Activated gamma-delta T cell (primary cell): ENCODE measurements around the gene HAAO.

Experiments
- DNase-seq: peaks from one replicate; lab custom pipeline; 2025; lab: John Stamatoyannopoulos, UW

HAAO gene

DNA sequence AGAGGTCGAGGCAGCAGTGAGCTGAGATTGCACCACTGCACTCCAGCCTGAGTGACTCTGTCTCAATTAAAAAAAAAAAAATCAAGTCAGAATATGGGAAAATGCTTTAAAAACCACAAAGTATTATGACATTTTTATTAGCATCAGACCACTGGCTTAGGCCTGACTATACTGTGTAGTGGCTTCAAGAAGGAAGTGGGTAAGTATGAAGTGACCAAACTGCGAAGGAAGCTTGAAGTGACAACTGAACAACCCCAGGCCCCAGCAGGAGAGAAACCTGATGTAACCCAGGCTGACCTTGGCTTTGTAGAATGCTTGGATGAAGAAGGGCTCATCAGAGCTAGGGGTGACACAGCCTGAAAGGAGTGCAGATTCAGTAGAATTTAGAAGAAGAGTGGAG is 21.4 kb upstream of the HAAO start:
- no peak for DNase-seq

DNA sequence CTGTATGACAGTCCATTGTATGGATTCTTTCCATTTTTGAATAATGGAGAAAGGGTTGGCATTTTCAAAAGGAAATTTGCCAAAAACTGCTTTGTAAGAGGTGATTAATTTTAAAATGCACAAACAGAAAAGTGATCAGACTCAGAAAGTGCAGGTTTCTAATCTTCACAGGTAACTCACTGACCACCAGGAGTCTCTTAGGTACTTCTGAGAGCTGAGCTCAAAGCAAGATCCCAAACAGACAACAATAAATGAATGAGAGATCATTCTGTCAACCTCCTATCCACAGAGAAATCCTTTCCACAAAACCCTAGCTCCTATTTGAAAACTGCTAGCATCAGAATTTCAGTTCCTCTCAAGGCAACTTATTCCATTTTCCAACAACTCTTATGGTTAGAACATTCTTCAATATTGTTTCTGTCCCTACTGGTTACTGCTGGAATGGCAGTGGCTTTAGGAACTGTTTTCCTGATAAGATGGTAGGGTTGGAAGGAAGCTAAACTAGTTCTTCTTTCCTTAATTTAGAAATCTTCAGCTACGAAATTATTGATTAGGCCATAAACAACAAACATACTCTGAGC is 20.6 kb upstream of the HAAO start:
- no peak for DNase-seq

DNA sequence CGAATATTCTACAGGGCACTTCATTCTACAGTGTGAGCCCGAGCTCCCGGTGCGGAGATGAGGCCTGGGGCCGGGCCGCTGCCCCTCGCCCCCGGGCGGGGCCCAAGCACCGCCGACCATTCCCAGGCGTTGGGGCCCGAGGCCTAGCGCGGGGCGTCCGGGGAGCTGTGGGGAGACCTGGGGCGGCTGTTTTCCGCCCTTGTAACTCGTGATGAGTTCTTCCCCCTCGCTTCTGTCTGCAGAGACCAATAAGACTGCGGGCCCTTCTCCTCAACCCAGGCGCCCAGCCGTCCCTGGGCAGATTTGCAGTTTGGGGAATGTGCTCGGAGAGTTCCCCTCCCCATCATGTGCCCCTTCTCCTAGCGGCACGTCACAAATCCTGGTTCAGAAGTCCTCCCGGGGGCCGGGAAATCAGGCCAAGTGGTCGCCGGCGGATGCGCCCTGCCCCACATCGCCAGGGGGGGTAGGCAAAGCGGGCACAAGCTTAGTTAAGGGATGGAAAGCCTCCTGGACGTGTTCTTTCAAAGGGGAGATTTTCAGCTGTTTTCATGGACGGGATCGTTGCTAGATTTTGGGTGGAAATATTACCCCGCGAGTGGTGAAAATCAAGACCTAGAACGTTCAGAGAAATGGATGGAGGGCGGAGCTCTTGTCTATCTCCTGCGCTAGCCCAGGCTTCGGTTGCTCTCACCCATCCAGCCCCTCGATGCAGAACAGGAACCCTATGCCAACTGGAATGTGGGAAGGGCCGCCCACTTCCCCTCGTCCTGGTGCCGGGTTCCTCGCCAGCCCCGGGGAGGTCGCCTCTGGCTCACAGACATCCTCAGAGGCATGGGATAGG is 18.8 kb upstream of the HAAO start:
- DNase-seq: no peak

DNA sequence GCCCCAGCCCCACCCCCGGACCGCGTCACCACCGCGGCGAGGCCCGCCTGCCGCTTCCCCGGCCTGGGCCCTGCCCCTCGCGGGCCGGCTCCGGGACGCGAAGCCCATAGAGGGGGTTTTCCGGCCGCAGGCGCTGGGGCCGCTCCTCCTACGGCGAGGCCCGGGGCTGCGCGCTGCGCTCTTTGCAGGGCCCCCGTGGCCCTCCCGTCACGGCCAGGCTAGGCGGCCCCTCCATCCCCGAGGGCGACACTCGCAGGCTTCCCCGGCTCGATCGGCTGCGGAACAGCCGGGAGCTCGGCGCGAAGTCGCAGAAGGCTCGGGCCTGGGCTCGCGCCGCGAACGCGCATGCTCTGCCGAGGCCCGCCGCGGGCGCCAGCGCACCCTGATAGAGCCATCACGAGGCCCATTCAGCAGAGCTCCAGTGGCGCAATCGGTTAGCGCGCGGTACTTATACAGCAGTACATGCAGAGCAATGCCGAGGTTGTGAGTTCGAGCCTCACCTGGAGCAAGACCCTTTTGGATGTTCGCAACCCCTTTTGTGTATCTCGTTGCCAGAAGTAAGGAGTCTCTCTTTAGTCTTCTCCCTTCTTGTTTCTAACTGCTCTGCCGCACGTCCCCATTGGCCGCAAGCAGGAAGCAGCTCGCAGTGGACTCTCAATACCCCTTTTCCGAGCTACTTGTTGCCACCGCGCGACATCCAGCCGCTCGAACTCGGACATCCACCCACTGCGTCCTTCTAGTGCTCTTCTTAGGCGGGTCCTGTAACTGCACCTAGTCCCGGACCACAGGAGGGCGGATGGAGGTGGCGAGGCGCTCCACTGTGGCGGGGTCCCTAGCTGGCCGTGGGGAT is 18.0 kb upstream of the HAAO start:
- peak; percentile 92 for DNase-seq

DNA sequence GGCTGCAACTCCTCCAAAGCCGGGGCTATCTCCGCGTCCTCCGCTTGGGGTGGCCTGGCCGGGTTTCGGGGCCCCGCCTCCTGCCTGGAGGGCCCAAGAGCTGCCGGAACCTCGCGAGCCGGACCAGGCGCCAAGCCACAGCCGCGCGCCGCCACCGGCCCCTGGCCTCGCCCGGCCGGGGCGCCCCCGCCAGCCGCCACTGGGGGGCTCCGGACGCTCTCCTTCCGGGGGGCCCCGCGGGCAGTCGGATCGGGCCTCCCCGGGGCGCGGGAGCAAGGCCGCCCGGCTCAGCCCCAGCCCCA is 17.4 kb upstream of the HAAO start:
- DNase-seq: no peak

DNA sequence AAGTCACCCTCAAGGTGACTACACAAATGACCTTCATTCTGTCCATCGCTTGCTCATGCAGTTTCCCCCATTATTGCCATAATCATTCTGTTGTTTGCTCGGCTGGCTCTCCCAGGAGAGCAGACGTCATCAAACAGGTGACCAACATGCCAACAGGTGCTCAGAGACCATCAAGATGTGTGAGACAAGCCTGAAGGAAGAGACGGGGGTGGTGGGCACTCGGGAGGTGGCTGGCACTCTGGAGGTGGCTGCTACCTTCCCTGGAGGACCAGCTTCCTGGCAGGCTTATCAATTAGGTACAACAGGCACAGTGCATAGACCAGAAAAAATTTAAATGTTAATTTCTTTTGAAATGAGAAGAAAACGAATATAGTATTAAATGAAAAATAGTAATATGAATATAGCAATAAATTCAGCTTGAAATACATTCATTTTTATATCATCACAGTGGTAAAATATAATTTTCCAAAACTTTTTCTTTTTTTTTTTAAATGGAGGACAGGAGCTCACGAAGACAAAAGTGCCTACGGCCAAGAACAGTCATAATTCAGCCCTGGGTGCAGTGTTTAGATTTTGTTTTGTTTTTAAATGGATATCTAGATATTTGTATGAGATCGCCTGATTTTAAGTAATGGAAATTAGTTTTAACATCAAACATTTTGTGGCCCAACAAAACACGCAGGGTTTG is 16.9 kb upstream of the HAAO start:
- no peak for DNase-seq

DNA sequence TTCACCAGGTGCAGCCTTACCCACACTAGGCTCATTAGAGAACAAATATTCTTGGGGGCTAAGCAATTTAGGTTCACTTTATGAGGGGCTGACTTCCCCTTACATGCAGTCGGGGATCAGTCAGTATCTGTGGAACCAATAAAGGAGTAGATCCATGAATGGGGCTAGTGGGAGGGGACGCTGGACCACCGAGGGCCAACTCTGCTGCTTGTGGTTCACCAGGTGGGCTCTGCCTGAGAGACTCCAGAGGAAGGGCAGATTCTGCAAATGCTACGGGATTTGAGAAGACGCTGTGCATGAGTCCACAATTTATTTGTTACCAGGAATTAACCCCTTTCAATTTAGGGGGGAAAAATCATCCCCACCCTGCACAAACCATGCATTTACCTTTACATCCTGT is 15.9 kb upstream of the HAAO start:
- DNase-seq: no peak

DNA sequence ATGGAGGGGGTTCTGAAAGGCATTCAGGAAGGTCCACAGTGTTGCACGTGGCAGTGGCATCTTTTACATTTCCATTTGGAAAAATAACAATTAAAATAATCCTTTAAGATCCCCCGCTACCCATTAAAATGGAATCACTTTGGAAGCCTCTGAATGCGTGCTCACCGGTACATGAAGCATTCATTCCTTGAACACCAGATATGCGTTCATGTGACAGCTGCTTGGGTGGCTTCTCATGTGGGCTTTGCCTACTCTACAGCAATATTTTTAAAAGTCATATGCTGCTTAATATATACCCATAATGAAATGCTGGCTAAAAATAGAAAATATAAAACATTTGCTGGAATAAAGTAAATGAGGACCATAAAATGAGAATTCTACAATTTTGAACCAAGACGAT is 14.4 kb upstream of the HAAO start:
- no peak for DNase-seq

DNA sequence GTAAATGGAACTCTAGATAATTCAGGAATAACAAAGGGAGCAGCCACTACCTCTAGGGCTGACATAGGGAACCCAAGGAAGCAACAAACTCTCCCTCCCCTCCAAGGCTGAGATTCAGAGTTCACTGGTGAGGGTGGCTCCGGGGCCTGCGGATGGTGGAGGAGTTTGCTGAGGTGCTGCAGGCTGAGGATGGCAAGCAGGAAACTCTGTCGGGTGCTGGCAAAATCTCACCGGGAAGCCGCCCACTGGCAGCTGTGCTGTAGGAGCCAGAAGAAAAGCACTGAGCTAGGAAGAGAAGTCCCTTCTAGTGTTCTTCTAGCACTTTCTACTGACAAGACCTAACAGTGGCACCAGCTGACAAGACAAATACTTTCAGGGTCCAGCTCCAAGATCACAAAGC is 12.5 kb upstream of the HAAO start:
- DNase-seq: no peak

DNA sequence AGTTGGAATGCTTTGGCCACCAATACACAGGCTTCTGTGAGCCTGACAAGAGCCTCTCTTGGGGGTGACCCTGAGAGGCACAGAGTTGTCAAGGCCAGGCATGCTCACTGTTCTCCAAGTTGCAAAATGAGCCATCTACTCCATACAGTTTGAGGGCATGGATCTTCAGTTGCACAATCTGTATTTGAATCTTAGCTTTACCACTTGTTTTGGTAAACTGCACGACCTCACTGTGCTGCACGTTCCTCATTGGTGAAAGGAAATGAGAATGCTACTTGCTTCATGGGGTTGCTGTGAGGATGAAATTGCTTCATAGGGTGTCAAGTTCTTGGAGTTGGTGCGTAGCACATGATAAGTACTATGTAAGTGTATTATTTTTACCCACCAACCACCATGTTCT is 12.0 kb upstream of the HAAO start:
- DNase-seq: no peak

DNA sequence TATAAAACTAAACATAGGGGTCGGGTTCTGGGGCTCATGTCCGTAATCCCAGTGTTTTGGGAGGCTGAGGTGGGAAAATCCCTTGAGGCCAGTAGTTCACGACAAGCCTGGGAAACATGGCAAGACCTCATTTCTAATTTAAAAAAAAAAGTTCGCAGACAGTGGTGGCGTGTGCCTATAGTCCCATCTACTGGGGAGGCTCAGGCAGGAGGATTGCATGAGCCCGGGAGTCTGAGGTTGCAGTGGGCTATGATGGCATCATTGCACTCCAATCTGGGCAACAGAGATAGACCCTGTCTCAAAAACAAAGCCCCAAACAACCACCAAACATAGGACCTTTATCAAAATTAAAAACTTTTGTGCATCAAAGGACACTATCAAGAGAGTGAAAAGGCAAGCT is 9.8 kb upstream of the HAAO start:
- DNase-seq: no peak

DNA sequence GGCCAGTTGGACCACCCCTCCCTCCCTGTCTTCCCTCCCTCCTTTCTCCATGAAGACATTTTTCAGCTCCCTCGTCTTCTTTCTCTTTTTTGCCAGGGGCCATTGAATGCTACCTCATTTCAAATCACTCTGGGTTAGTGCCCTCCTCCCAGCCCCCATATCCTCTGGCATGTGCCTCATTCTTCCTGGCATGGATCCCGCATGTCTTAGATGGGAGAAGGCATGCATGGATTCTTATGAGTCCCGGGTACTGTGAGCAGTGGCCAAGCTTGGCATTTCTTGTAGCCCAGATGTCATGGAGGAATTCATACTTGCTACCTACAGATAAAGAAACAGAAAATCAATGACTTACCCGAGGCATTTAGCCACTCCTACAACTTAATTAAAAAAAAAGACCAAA is 9.0 kb upstream of the HAAO start:
- DNase-seq: no peak

DNA sequence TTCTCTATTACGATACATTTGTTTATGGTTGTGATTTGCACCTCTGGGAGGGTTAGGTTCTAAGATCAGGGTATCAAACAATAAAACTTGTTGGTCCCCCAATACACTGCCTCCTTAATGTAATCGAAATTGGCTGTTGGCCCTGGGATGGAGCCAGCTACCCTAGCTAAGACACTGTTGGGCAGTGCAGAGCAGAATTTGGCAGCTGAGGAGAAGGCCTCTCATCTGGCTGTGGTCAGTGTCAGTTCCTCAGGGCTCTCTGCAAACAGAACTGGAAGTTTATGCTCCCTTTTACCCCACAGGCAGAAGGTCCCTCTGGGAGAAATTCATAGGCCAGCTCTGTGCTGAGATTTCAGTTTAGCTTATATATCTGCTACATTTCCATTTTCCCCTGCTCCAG is 8.6 kb upstream of the HAAO start:
- DNase-seq: no peak

DNA sequence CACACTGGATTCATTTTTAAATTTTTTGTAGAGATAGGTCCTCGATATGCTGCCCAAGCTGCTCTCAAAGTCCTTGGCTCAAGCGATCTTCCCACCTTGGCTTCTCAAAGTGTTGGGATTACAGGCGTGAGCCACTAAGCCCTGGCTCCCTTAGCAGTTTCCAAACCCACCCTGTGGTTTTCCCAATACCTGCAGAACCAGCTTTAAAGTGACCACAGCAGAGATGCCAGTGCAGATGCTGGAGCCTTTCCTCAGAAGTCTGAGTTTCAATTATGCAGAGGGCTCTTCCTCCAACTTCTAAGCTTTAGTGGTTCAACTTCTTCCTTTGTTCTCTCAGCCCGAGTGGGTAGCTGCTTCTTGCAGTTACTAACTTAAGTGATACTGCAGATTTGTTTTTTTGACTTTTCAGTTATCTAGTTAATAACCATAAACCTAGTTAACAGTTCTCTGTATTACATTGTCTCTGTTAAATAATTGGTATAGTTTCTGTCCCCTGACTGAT is 8.1 kb upstream of the HAAO start:
- no peak for DNase-seq

DNA sequence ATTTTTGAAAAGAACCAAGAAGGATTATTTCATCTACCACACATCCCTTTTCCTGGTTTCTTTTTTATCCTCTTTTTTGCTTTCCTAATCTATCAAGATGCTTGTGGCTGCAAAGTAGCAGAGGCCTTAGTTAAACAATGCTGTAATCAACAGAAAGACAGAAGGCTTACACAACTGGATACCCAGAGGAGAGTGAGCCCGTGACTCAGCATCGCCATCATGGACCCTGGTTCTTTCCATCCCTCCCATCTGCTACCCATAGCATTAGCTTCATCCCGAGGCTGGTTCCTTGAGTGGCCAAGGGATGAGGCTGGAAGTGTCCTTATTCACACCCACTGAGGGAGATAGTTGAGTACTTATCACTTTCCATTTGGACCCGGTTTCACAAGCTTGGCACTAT is 7.5 kb upstream of the HAAO start:
- no peak for DNase-seq

DNA sequence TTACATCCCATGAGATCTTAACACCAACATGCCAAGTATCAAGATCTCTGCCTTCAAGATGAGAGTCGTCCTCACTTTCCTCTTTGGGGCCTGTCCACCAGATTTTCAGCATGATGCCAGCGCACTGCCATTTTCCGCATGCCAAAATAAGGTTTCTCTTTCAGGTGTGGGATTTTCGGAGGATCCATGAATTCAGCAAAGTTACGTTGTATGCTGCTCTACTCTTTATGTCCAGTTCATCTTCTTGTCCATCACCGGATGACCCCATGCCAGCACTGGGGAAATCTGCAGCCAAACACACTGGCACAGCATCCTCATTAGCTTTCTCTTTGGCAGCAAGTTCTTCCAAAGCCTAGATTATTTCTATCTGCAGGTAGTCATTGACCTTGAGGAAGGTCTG is 4.9 kb upstream of the HAAO start:
- DNase-seq: no peak

DNA sequence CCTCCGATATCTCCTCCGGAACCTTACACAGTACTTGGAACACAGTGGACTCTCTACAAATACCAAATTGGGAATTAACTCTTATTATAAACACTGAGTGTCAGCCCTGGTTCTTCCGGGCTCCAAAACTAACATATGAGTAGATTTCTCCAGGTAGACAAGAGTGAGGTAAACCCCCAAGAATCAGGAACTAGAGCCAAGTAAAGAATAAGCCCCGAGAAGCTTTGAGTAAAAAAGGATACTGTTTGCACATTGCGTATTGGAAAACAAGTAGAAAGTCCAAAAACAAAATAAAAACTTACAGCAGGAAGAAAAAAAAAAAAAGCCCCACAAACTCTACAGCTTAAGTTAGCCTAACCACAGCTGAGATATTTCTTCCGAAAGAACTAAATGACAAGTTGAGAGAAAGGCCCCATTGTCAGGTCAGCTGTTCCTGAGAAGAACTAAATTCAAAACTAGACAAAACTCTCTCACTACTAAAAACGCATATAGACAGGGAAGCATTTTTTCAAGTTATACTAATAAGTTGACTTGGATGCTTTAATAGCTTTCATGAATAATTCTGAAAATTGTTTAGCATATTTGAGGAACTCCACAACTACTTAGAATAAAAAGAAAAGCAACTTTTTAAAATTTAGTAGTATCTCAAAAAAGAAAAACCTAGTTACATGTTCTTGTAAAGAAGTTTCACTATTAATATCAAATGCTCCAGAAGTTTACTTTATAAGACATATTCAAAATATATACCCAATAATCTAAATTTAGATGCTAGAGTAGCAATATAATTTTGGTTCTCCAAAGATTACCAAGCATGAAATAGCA is 4.3 kb upstream of the HAAO start:
- DNase-seq: no peak

DNA sequence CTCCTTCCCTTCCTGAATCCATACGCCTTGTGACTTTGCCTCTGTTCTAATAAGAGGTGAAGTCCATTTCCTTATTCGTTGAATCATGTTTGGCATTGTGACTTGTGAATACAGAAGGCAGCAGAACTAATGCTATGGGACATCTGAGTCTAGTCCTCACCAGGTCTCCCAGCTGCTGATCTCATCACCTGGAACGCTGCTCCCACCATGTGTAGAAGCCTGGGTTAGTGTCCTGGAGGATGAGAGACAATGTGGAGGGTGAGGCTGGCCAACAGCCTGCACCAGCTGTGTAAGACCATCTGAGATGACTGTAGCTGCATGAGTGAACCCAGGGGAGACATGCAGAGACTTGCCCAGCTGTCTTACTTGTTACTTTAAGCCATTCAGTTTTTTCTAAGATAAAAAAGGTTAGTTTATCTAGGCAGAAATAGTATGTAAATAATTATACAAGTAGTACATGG is 3.5 kb upstream of the HAAO start:
- no peak for DNase-seq

DNA sequence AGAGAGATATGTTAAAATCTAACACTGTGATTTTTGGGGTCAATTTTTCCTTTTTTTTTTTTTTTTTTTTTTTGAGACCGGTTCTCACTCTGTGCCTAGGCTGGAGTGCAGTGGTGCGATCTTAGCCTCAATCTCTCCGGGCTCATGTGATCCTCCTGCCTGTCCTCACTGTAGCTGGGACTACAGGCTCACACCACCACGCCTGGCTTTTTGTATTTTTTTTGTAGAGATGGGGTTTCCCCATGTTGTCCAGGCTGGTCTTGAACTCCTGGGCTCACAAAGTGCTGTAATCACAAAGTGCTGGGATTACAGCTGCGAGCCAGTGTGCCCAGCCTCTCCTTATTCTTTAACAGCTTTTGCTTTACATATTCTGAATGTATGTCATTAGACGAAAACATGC is 2.9 kb upstream of the HAAO start:
- no peak for DNase-seq

DNA sequence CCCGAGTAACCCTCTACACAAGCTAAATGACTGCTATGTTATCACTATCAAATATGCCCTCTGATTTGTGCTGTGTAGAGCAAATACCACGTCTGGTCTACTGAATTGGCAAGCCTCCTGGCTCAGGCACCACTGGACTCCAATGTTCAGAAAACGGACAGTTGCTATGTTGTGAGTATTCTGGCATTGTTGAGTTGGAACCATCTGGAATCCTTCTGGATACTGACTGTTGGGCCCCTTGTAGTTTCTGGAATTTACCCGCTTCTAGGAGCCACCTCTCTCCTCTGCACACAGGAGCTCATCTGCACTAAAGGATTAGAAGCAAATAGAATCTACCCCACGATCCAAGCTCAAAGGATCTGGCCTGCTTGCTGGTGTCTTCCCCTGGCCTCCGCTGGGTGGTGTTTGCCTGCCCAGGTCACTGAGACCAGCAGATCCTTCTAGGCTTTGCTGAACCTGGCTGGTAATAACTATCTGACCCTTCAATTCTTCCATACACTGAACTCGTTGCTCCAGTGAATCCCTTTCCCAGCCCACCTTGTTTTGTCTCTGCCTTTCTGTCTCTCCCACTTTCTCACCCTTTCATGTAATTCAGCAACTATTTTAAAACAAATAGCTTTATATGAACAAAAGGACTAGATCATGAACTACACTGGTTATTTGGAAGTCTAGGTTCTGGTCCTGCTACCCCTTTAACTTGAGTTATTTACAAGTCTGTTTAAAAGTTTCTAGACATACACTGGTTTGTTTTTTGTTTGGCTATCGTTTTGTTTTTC is 2.1 kb upstream of the HAAO start:
- DNase-seq: no peak
